Measurements from ENCODE around the gene STUB1. TPM values are rescaled to one million over a fixed set of nuclear protein-coding genes. Genes with fewer than 3 reads are reported as not detected.
A peak's percentile ranks its signal among the peaks of the same experiment; 100 is the strongest.

STUB1 gene
- total and polyA plus RNA-seq, 10 of the 15 experiments (the other 5 are each of a cell fraction or from before 2014, with no cell fraction given): 4.2 to 136 (median 67.1) TPM

DNA sequence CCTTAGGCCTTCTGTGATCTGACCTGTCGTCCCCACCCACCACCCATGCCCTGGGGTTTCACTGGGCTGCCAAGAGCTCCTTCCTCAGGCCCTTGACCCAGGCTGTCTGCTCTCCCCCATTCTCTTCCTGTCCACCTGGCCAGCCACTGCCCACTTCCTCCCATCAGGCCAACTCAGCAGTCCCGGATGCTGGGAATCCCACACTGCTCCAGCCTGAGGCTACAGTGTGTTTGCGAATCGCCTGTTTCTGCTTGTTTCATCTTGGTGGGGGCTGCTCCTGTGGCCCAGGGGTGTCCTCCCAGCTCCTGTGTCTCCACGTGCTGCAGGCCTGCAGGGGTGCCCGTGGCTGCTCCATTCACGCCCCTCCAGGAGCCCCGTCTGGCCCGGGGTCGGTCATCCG, 33.9 kb downstream of the STUB1 start:
- ChIA-PET POLR2A (no interaction called here), SMC1A (ENCODE audit: uncharacterized antibody, unreplicated experiment) (interaction anchor here (1.0 kb wide), 1 partner anchor 23 kb away, joined by 3 read pairs; no protein-coding TSS in a partner anchor), CTCF (interaction anchor here (0.6 to 2.2 kb wide), 4 partner anchors 23 to 98 kb away, joined by 3 to 9 read pairs (median 4); no protein-coding TSS in a partner anchor), RAD21 (ENCODE audit: unreplicated experiment) (no interaction called here)
- WGBS (ENCODE audit: insufficient coverage, insufficient replicate concordance, low lambda C conversion rate, missing lambda C conversion rate): 48% methylated on average over 11 of the region's 11 CpGs
- FAIRE-seq (no peak), ATAC-seq (no peak), DNase-seq (ENCODE audit: low read depth, low spot score) (no peak)
- no peak overlapping the region for H3K4me2 ChIP-seq (ENCODE audit: control insufficient read depth, insufficient read depth)
- in situ Hi-C loops (cut with MboI) (loop anchor here (5.0 kb wide), 1 partner anchor 73 kb away; the partner anchor contains the start of genes CHTF18 and RPUSD1), intact Hi-C loops (cut with micrococcal nuclease; ENCODE audit: unreplicated experiment) (no loop called here)
- H2AFZ ChIP-seq (ENCODE audit: control insufficient read depth, low read depth, low read length): no peak overlapping the region
- no peaks in the 10 kb centered on the region for H3K9me3 ChIP-seq (replicated peaks; ENCODE audit: control insufficient read depth, insufficient read depth, low read length)
- no peaks in the 10 kb centered on the region for H3K79me2 ChIP-seq (ENCODE audit: control insufficient read depth, insufficient read depth, low read length)
- no peaks in the 10 kb centered on the region for H3K36me3 ChIP-seq (ENCODE audit: control insufficient read depth in 2 of 2, insufficient read depth in 2 of 2, low read length in 1 of 2)
- H3K27me3 ChIP-seq (replicated peaks in 1 of 2; ENCODE audit: control insufficient read depth in 2 of 2, insufficient read depth in 2 of 2, low read length in 1 of 2): no peaks in the 10 kb centered on the region
- H3K27ac ChIP-seq (ENCODE audit: control insufficient read depth, insufficient read depth): no peak overlapping the region
- H3K4me3 ChIP-seq: no peak overlapping the region
- peaks cover 1% of the 10 kb centered on the region for H3K4me1 ChIP-seq (ENCODE audit: control insufficient read depth, insufficient read depth, low read length)
- 0 out of 2 replicates have a peak, but pooled peaks cover 2% of the 10 kb centered on the region for H4K20me1 ChIP-seq (ENCODE audit: control insufficient read depth, insufficient read depth)
- no TSS peak for BruUV-seq (replicated peaks)
- no peak overlapping the region for H3K9ac ChIP-seq (ENCODE audit: control insufficient read depth, insufficient read depth, low read length)
- TF ChIP-seq RBBP5 (conservative IDR thresholded peaks at IDR 0.05): no peak

DNA sequence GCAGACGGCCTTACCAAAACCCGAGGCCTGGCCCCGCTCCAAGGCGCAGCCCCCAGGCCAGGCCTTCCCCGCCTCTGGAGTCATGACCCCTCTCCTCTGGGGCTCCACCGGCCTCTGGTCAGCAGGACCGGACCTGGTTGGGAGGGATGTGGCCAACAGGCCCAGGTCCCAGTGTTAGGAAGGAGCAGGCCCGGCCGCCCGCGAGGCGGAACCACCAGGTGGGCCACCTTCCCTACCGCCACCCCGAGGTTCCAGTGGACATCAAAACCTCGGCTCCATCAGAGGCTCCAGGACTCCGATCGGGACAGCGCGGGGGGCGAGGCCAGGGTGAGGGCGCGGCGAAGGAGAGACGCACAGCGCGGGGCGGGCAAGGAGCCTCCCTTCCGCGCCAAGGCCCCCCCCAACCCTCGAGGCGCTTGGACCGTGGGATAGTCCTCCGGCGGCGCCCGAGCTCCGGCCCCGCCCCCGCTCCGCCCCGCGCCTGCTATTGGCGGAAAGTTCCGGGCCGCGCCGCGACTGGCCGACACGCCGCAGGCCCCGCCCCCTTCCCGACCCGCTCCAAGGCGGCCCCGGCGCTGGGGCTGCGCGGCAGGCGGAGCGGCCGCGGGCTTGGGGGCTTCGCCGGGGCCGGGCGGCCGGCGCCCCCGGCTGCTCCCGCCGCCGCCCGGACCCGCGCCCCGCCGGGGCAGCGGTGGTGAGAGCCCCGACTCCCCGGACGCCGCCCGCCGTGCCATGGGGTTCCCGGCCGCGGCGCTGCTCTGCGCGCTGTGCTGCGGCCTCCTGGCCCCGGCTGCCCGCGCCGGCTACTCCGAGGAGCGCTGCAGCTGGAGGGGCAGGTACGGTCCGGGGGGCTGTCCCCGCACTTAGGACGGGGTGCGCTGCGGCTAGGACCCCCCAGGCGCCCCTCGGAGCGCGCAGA, 34.6 kb downstream of the STUB1 start, which contains the start of gene METRN:
Gene METRN, plus strand, starts transcription at position 561 of the 919 bp plus-strand sequence. Its CDS starts 172 bp downstream, at position 733.
- ChIA-PET RAD21 (ENCODE audit: unreplicated experiment) (interaction anchor here (1.5 kb wide), 1 partner anchor 70 kb away, joined by 5 read pairs; no protein-coding TSS in a partner anchor), CTCF (interaction anchor here (1.9 to 2.2 kb wide), 3 partner anchors 23 to 70 kb away, joined by 5 to 9 read pairs (median 6); partner anchors contain the start of gene CIAO3), SMC1A (ENCODE audit: uncharacterized antibody, unreplicated experiment) (interaction anchor here (1.0 kb wide), 2 partner anchors 11 to 23 kb away, joined by 3 read pairs; partner anchors contain the start of gene CCDC78), POLR2A (interaction anchor here (1.6 to 2.4 kb wide), 2 partner anchors 20 to 74 kb away, joined by 4 to 7 read pairs; partner anchors contain the start of genes CHTF18 and RPUSD1)
- Histone ChIP-seq H2AFZ (ENCODE audit: control insufficient read depth, low read depth, low read length) (peak within 1 kb of the TSS; percentile 63), H3K4me2 (ENCODE audit: control insufficient read depth, insufficient read depth) (peak within 1 kb of the TSS; percentile 82), H3K79me2 (ENCODE audit: control insufficient read depth, insufficient read depth, low read length) (no peaks in the 10 kb centered on the region), H3K9ac (ENCODE audit: control insufficient read depth, insufficient read depth, low read length) (no peak within 1 kb of the TSS), H3K36me3 (ENCODE audit: control insufficient read depth in 2 of 2, insufficient read depth in 2 of 2, low read length in 1 of 2) (no peaks in the 10 kb centered on the region), H3K27me3 (replicated peaks in 1 of 2; ENCODE audit: control insufficient read depth in 2 of 2, insufficient read depth in 2 of 2, low read length in 1 of 2) (no peaks in the 10 kb centered on the region), H3K9me3 (replicated peaks; ENCODE audit: control insufficient read depth, insufficient read depth, low read length) (no peaks in the 10 kb centered on the region), H4K20me1 (ENCODE audit: control insufficient read depth, insufficient read depth) (0 out of 2 replicates have a peak, but pooled peaks cover 2% of the 10 kb centered on the region), H3K4me1 (ENCODE audit: control insufficient read depth, insufficient read depth, low read length) (peaks cover 7% of the 10 kb centered on the region), H3K27ac (ENCODE audit: control insufficient read depth, insufficient read depth) (no peak within 1 kb of the TSS), H3K4me3 (peak within 1 kb of the TSS; percentile 58)
- FAIRE-seq: no peak
- in situ Hi-C loops (cut with MboI): loop anchor here (5.0 kb wide), 1 partner anchor 72 kb away; the partner anchor contains the start of genes CHTF18 and RPUSD1
- peak; percentile 88 for ATAC-seq
- TF ChIP-seq, protein P1, sequence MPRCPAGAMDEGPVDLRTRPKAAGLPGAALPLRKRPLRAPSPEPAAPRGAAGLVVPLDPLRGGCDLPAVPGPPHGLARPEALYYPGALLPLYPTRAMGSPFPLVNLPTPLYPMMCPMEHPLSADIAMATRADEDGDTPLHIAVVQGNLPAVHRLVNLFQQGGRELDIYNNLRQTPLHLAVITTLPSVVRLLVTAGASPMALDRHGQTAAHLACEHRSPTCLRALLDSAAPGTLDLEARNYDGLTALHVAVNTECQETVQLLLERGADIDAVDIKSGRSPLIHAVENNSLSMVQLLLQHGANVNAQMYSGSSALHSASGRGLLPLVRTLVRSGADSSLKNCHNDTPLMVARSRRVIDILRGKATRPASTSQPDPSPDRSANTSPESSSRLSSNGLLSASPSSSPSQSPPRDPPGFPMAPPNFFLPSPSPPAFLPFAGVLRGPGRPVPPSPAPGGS (IDR thresholded peaks at IDR 0.05; ENCODE audit: borderline replicate concordance, insufficient read depth, low read depth, low read length, poor library complexity, severe bottlenecking): no peak
- TF ChIP-seq EGR1 (IDR thresholded peaks at IDR 0.05; ENCODE audit: borderline replicate concordance in 1 of 2, low read depth in 2 of 2, low read length in 2 of 2) (peak in 1 of 2 experiments; percentile 58; a peak in 2 of 3 replicates), BHLHE40 (IDR thresholded peaks at IDR 0.05; ENCODE audit: borderline replicate concordance in 1 of 2, low read depth in 2 of 2, low read length in 1 of 2) (no peak), SP1 (IDR thresholded peaks at IDR 0.05; ENCODE audit: low read depth, low read length) (peak; percentile 75), TBL1XR1 (IDR thresholded peaks at IDR 0.05; ENCODE audit: low read depth, low read length) (no peak), POLR2A (IDR thresholded peaks at IDR 0.05; ENCODE audit: low read depth, low read length) (peak; percentile 55; the same call in 1 of the 2 replicates), NR2F1 (conservative IDR thresholded peaks at IDR 0.05) (no peak), USF1 (IDR thresholded peaks at IDR 0.05; ENCODE audit: borderline replicate concordance, extremely low read length, insufficient read depth, low read depth, low read length) (no peak), SREBF2 (IDR thresholded peaks at IDR 0.05; ENCODE audit: low read length) (no peak), NFYB (IDR thresholded peaks at IDR 0.05; ENCODE audit: insufficient read depth, low read depth, low read length) (peak; percentile 92)
- no TSS peak for BruUV-seq (replicated peaks)
- DNase-seq (ENCODE audit: low read depth, low spot score): no peak
- intact Hi-C loops (cut with micrococcal nuclease; ENCODE audit: unreplicated experiment): no loop called here
- WGBS (ENCODE audit: insufficient coverage, insufficient replicate concordance, low lambda C conversion rate, missing lambda C conversion rate): 14% methylated on average over 55 of the region's 108 CpGs
